GM12891 (cell line): Measurements from ENCODE around the gene STAT5B.
"Not testable (repeated sequence)": the region's sequence is repeated elsewhere in the genome, so short reads cannot be mapped to it uniquely, and the experiment has no call there.

Experiments used
- DNase-seq: peaks from one replicate; pipeline ENCODE4 v3.0.0; 2011; ENCODE audit warnings: low spot score; ENCODE audit not compliant: insufficient read length
- FAIRE-seq: peaks from 2 replicates; lab custom pipeline; 2011; peaks lifted over from hg19 to GRCh38; lab: Jason Lieb, UNC
- PAX5 ChIP-seq: IDR thresholded peaks from 2 replicates; pipeline ENCODE4 v1.6.1; 2011; ENCODE audit warnings: low read length, moderate library complexity, mild to moderate bottlenecking; ENCODE audit not compliant: insufficient read depth, severe bottlenecking
- POLR2A ChIP-seq: IDR thresholded peaks from 2 replicates; pipeline ENCODE4 v1.6.1; 2011; ENCODE audit warnings: low read depth, low read length, control low read depth
- POLR2AphosphoS5 ChIP-seq: IDR thresholded peaks from 2 replicates; pipeline ENCODE4 v1.6.1; 2011; ENCODE audit warnings: low read depth, low read length, control low read depth
- POU2F2 ChIP-seq: IDR thresholded peaks from 2 replicates; pipeline ENCODE4 v1.6.1; 2011; ENCODE audit warnings: low read depth, mild to moderate bottlenecking, control low read depth, low read length, moderate library complexity
- SPI1 ChIP-seq: IDR thresholded peaks from 2 replicates; pipeline ENCODE4 v1.6.1; 2011; ENCODE audit warnings: low read depth, low read length, control low read depth
- TAF1 ChIP-seq: IDR thresholded peaks from 2 replicates; pipeline ENCODE4 v1.6.1; 2011; ENCODE audit warnings: low read depth, low read length, control low read depth

The STAT5B gene

GRCh38 chr17:42187833-42188232 lies 88.4 kb downstream of the STAT5B start:
- no peak for FAIRE-seq
- TF ChIP-seq TAF1 (no peak), PAX5 (no peak)
- no peak for DNase-seq

GRCh38 chr17:42186191-42186590 lies 90.0 kb downstream of the STAT5B start:
- not testable (repeated sequence) for FAIRE-seq, DNase-seq

GRCh38 chr17:42185621-42185930 lies 90.6 kb downstream of the STAT5B start:
- no peak for DNase-seq
- TF ChIP-seq PAX5 = no peak
- no peak for TF ChIP-seq POLR2AphosphoS5
- no peak for TF ChIP-seq POU2F2
- TF ChIP-seq TAF1 = no peak
- no peak for TF ChIP-seq POLR2A
- no peak for TF ChIP-seq SPI1
- FAIRE-seq = no peak

- DNase-seq = no peak
- no peak for TF ChIP-seq POLR2A
- TF ChIP-seq POLR2AphosphoS5 = no peak
- no peak for TF ChIP-seq POU2F2
- no peak for TF ChIP-seq PAX5
- no peak for TF ChIP-seq TAF1
- no peak for TF ChIP-seq SPI1
- peak; percentile 45 for FAIRE-seq
Measured at GRCh38 chr17:42184713-42185620, 91.2 kb downstream of the STAT5B start, which contains the start of gene HCRT. Gene HCRT, minus strand, starts transcription at chr17:42185452. Its CDS starts 87 bp downstream, at chr17:42185365.

GRCh38 chr17:42183741-42184711 lies 92.2 kb downstream of the STAT5B start:
- peak; percentile 95 for DNase-seq
- TF ChIP-seq POLR2AphosphoS5 = no peak
- TF ChIP-seq SPI1 = no peak
- TF ChIP-seq POLR2A = no peak
- TF ChIP-seq PAX5 = no peak
- no peak for TF ChIP-seq POU2F2
- no peak for TF ChIP-seq TAF1
- FAIRE-seq = peak; percentile 97

GRCh38 chr17:42182927-42183734 lies 93.1 kb downstream of the STAT5B start:
- FAIRE-seq (peak; percentile 23), DNase-seq (no peak)
- TF ChIP-seq TAF1 = no peak
- no peak for TF ChIP-seq SPI1

- no peak for TF ChIP-seq POLR2A
- TF ChIP-seq TAF1 = no peak
- no peak for TF ChIP-seq SPI1
- TF ChIP-seq POU2F2 = no peak
- no peak for TF ChIP-seq POLR2AphosphoS5
- no peak for TF ChIP-seq PAX5
- no peak for FAIRE-seq
- DNase-seq = no peak
Measured at GRCh38 chr17:42181851-42182207, 94.4 kb downstream of the STAT5B start.

GRCh38 chr17:42180922-42181850 lies 95.0 kb downstream of the STAT5B start, which contains the start of gene KCNH4:
Gene KCNH4, minus strand, starts transcription at chr17:42181142. Its CDS starts 197 bp downstream, at chr17:42180945.
- FAIRE-seq (peak; percentile 97), DNase-seq (peak; percentile 93)
- no peak for TF ChIP-seq PAX5
- TF ChIP-seq POLR2AphosphoS5 = no peak
- TF ChIP-seq TAF1 = no peak
- no peak for TF ChIP-seq SPI1
- no peak for TF ChIP-seq POU2F2
- no peak for TF ChIP-seq POLR2A
